Hematopoietic multipotent progenitor cell treated with erythropoietin and hydrocortisone succinate and interleukin-3 and kit ligand, for 4 days (in vitro differentiated cells): ENCODE measurements around the gene WWOX.

Experiments used
- DNase-seq: peaks from one replicate; pipeline ENCODE4 v3.0.0-alpha.2; 2015

WWOX gene

GRCh38 chr16:78147911-78148401, 48.5 kb downstream of the WWOX start:
- no peak for DNase-seq

- DNase-seq: no peak
These were observed 50.8 kb downstream of the WWOX start for GRCh38 chr16:78150233-78150632.

- DNase-seq: no peak
These were observed 55.4 kb downstream of the WWOX start for GRCh38 chr16:78154729-78155461.

GRCh38 chr16:78155791-78156345, 56.4 kb downstream of the WWOX start:
- DNase-seq: no peak

GRCh38 chr16:78161023-78161729, 61.7 kb downstream of the WWOX start:
- DNase-seq: no peak

- no peak for DNase-seq
These were observed 64.6 kb downstream of the WWOX start for GRCh38 chr16:78163772-78164670.

GRCh38 chr16:78170494-78170933, 71.1 kb downstream of the WWOX start:
- no peak for DNase-seq

- no peak for DNase-seq
These were observed 75.8 kb downstream of the WWOX start for GRCh38 chr16:78175287-78175686.

GRCh38 chr16:78176435-78176834, 77.0 kb downstream of the WWOX start:
- DNase-seq: no peak

- DNase-seq: no peak
These were observed 77.8 kb downstream of the WWOX start for GRCh38 chr16:78177218-78177617.

GRCh38 chr16:78177987-78178386, 78.5 kb downstream of the WWOX start:
- DNase-seq: peak; percentile 48

- DNase-seq: no peak
These were observed 80.2 kb downstream of the WWOX start for GRCh38 chr16:78179666-78180065.

- no peak for DNase-seq
These were observed 80.9 kb downstream of the WWOX start for GRCh38 chr16:78180349-78180748.

- DNase-seq: no peak
These were observed 84.2 kb downstream of the WWOX start for GRCh38 chr16:78183437-78184237.

- no peak for DNase-seq
These were observed 85.1 kb downstream of the WWOX start for GRCh38 chr16:78184238-78185183.

GRCh38 chr16:78189121-78189520, 89.7 kb downstream of the WWOX start:
- no peak for DNase-seq

GRCh38 chr16:78192734-78193488, 93.5 kb downstream of the WWOX start:
- peak; percentile 78 for DNase-seq

GRCh38 chr16:78194948-78195347, 95.5 kb downstream of the WWOX start:
- DNase-seq: no peak

- peak; percentile 63 for DNase-seq
These were observed 96.3 kb downstream of the WWOX start for GRCh38 chr16:78195797-78196196.

- no peak for DNase-seq
These were observed 97.0 kb downstream of the WWOX start for GRCh38 chr16:78196502-78196901.
